Osteoblast (primary cell): ENCODE measurements around the gene MCCC1. TPM values are rescaled to one million over a fixed set of nuclear protein-coding genes. Genes with fewer than 3 reads are reported as not detected.
A peak's percentile ranks its signal among the peaks of the same experiment; 100 is the strongest.
"Not testable (repeated sequence)": the region's sequence is repeated elsewhere in the genome, so short reads cannot be mapped to it uniquely, and the experiment has no call there.

Experiments
- DNase-seq: peaks from one replicate; pipeline ENCODE4 v3.0.0; 2011; ENCODE audit warnings: low spot score, mixed read lengths; ENCODE audit not compliant: insufficient read length; ENCODE audit errors: missing footprints
- H2AFZ ChIP-seq: 2 replicates; pipeline ENCODE4 v1.6.0; 2011; ENCODE audit warnings: mild to moderate bottlenecking, low read length
- H3K27ac ChIP-seq: 2 replicates; pipeline ENCODE4 v1.5.1; 2011; ENCODE audit warnings: mild to moderate bottlenecking, low read depth, low read length, moderate library complexity
- H3K27me3 ChIP-seq: 2 replicates; pipeline ENCODE4 v1.6.0; 2012; ENCODE audit warnings: mild to moderate bottlenecking, control low read depth, inconsistent platforms, low read length, moderate library complexity; ENCODE audit not compliant: insufficient read depth
- H3K36me3 ChIP-seq: 2 replicates; pipeline ENCODE4 v1.5.1; 2011; ENCODE audit warnings: mild to moderate bottlenecking, low read length, control low read depth, moderate library complexity; ENCODE audit not compliant: insufficient read depth
- H3K4me1 ChIP-seq: 2 replicates; pipeline ENCODE4 v1.5.1; 2011; ENCODE audit warnings: mild to moderate bottlenecking, low read length, control low read depth, moderate library complexity; ENCODE audit not compliant: insufficient read depth
- H3K4me2 ChIP-seq: 2 replicates; pipeline ENCODE4 v1.6.0; 2011; ENCODE audit warnings: mild to moderate bottlenecking, low read length; ENCODE audit not compliant: insufficient read depth
- H3K4me3 ChIP-seq: fragments of 200-600 bp; sonication (generic); 3 replicates; pipeline ENCODE4 v1.5.1; 2012; ENCODE audit warnings: mild to moderate bottlenecking, low read length, inconsistent platforms; ENCODE audit not compliant: insufficient read depth
- H3K79me2 ChIP-seq: 2 replicates; pipeline ENCODE4 v1.6.0; 2012; ENCODE audit warnings: mild to moderate bottlenecking, low read length, control low read depth, inconsistent platforms; ENCODE audit not compliant: insufficient read depth
- H3K9me3 ChIP-seq: 2 replicates; pipeline ENCODE4 v1.5.1; 2011; ENCODE audit warnings: low read depth, low read length, control low read depth
- H4K20me1 ChIP-seq: 2 replicates; pipeline ENCODE4 v1.6.0; 2012; ENCODE audit warnings: mild to moderate bottlenecking, low read length, control low read depth; ENCODE audit not compliant: insufficient read depth
- CTCF ChIP-seq: IDR thresholded peaks from 2 replicates; pipeline ENCODE4 v1.5.1; 2011; ENCODE audit warnings: mild to moderate bottlenecking, low read depth, low read length, moderate library complexity; ENCODE audit errors: extremely low read depth
- total RNA-seq: library from RNA; depleted of rRNA; stranded (reverse); fragments of >200 nt; gene quantifications from 2 replicates; pipeline ENCODE4 v1.2.3, GENCODE V29; 2012

Gene MCCC1
- total RNA-seq, 1 donor = 20.6 TPM

GRCh38 chr3:182999767-183000166 is 99.5 kb downstream of the MCCC1 start:
- Histone ChIP-seq H3K9me3 (no peaks in the 10 kb centered on the region), H3K79me2 (no peaks in the 10 kb centered on the region), H4K20me1 (no peaks in the 10 kb centered on the region), H3K4me2 (no peak overlapping the region), H3K4me1 (no peaks in the 10 kb centered on the region), H3K27ac (no peak overlapping the region), H3K27me3 (no peaks in the 10 kb centered on the region), H3K36me3 (no peaks in the 10 kb centered on the region), H2AFZ (no peak overlapping the region), H3K4me3 (no peak overlapping the region)
- TF ChIP-seq CTCF = no peak
- DNase-seq = no peak

GRCh38 chr3:182993486-182994201 is 105.7 kb downstream of the MCCC1 start:
- H3K27me3 ChIP-seq, DNase-seq, H3K79me2 ChIP-seq, H3K27ac ChIP-seq, H3K4me2 ChIP-seq, H3K9me3 ChIP-seq, H2AFZ ChIP-seq, H3K4me3 ChIP-seq, H3K4me1 ChIP-seq, H3K36me3 ChIP-seq, H4K20me1 ChIP-seq: not testable (repeated sequence)

- Histone ChIP-seq H3K79me2 (no peaks in the 10 kb centered on the region), H2AFZ (no peak overlapping the region), H3K4me3 (no peak overlapping the region), H3K27ac (no peak overlapping the region), H4K20me1 (no peaks in the 10 kb centered on the region), H3K4me1 (no peaks in the 10 kb centered on the region), H3K4me2 (no peak overlapping the region), H3K27me3 (no peaks in the 10 kb centered on the region), H3K9me3 (no peaks in the 10 kb centered on the region), H3K36me3 (no peaks in the 10 kb centered on the region)
- no peak for TF ChIP-seq CTCF
- no peak for DNase-seq
Measured at GRCh38 chr3:182989566-182989965, 109.7 kb downstream of the MCCC1 start.

GRCh38 chr3:182986021-182986420 is 113.3 kb downstream of the MCCC1 start:
- Histone ChIP-seq H3K27me3 (no peaks in the 10 kb centered on the region), H3K4me2 (no peak overlapping the region), H3K4me3 (no peak overlapping the region), H3K36me3 (no peaks in the 10 kb centered on the region), H2AFZ (no peak overlapping the region), H3K4me1 (peaks cover under 1% of the 10 kb centered on the region), H3K9me3 (no peaks in the 10 kb centered on the region), H3K79me2 (no peaks in the 10 kb centered on the region), H3K27ac (no peak overlapping the region), H4K20me1 (no peaks in the 10 kb centered on the region)
- DNase-seq = peak; percentile 25
- no peak for TF ChIP-seq CTCF
